OCI-LY3 (cell line): Measurements from ENCODE around the gene ELFN1.

Source experiments
- CTCF ChIP-seq: fragments of 200-600, 300-600 bp; sonication (generic); IDR thresholded peaks from 2 replicates; pipeline ENCODE4 v1.5.1; 2014; ENCODE audit warnings: antibody characterized with exemption, low read length, low read depth
- EZH2phosphoT487 ChIP-seq: fragments of 200-600 bp; shearing (Covaris generic); IDR thresholded peaks from 2 replicates; pipeline ENCODE4 v1.6.1; 2018; ENCODE audit warnings: antibody characterized with exemption, mixed run types, low read depth

GRCh38 chr7:1787241-1787640 is 117.2 kb downstream of the ELFN1 start:
- TF ChIP-seq CTCF (no peak), EZH2phosphoT487 (no peak)
